Peyer's patch (tissue), 4 donors: ENCODE measurements around the gene FAM210A.

ENCODE experiments used
- CTCF ChIP-seq, 6 experiments: fragments of 450-650 bp in 4 of 6; fragments of 200-600 bp in 2 of 6; sonication (generic) in 1 of 6; IDR thresholded peaks; one replicate each; pipeline ENCODE4 v1.5.1; 2017 to 2019; ENCODE audit warnings: antibody characterized with exemption in 6 of 6, mild to moderate bottlenecking in 3 of 6, moderate library complexity in 1 of 6
- POLR2A ChIP-seq, 2 donors: fragments of 450-650 bp; IDR thresholded peaks; one replicate each; pipeline ENCODE4 v1.5.1; 2017; ENCODE audit warnings: antibody characterized with exemption in 2 of 2, mild to moderate bottlenecking in 2 of 2, moderate library complexity in 2 of 2

- no peak for TF ChIP-seq CTCF (IDR thresholded peaks at IDR 0.05)
- no peak for TF ChIP-seq POLR2A (IDR thresholded peaks at IDR 0.05)
Observed at GRCh38 chr18:13647761-13648160, 78.6 kb downstream of the FAM210A start.
